Fibroblast of lung (primary cell): ENCODE data around the gene ACOT7. TPM values are rescaled to one million over a fixed set of nuclear protein-coding genes. Genes with fewer than 3 reads are reported as not detected.

Experiments used
- DNase-seq, 2 donors: peaks; one replicate each; pipeline versions ENCODE4 v3.0.0 to v3.0.0-alpha.2; 2010; ENCODE audit warnings: low read depth in 2 of 2
- H2AFZ ChIP-seq: 2 replicates; pipeline ENCODE4 v1.5.1; 2012; ENCODE audit warnings: low read length, control low read depth, inconsistent platforms
- H3K27ac ChIP-seq: 2 replicates; pipeline ENCODE4 v1.5.1; 2011; ENCODE audit warnings: low read length, control low read depth; ENCODE audit not compliant: insufficient read depth
- H3K27me3 ChIP-seq: 2 replicates; pipeline ENCODE4 v1.5.1; 2011; ENCODE audit warnings: mild to moderate bottlenecking, low read length; ENCODE audit not compliant: control insufficient read depth, insufficient read depth
- H3K36me3 ChIP-seq: 2 replicates; pipeline ENCODE4 v1.5.1; 2011; ENCODE audit warnings: low read length; ENCODE audit not compliant: control insufficient read depth, insufficient read depth
- H3K4me1 ChIP-seq: 2 replicates; pipeline ENCODE4 v1.5.1; 2011; ENCODE audit warnings: low read length; ENCODE audit not compliant: control insufficient read depth, insufficient read depth; ENCODE audit errors: extremely low read depth
- H3K4me2 ChIP-seq: 2 replicates; pipeline ENCODE4 v1.5.1; 2011; ENCODE audit warnings: low read length, control low read depth; ENCODE audit not compliant: insufficient read depth; ENCODE audit errors: extremely low read depth
- H3K4me3 ChIP-seq, 4 experiments: fragments of 200-600 bp in 1 of 4; sonication (generic) in 1 of 4; replicated peaks in 1 of 4; 2 replicates each; pipeline ENCODE4 v1.5.1; 2011 to 2016; ENCODE audit warnings: low read length in 4 of 4, low read depth in 3 of 4, mild to moderate bottlenecking in 3 of 4, control low read depth in 2 of 4, inconsistent platforms in 1 of 4, mixed read lengths in 1 of 4; ENCODE audit not compliant: insufficient read depth in 1 of 4; ENCODE audit errors: control extremely low read depth in 1 of 4
- H3K79me2 ChIP-seq: 2 replicates; pipeline ENCODE4 v1.5.1; 2012; ENCODE audit warnings: mild to moderate bottlenecking, low read length, inconsistent platforms; ENCODE audit not compliant: control insufficient read depth, insufficient read depth
- H3K9ac ChIP-seq: 2 replicates; pipeline ENCODE4 v1.5.1; 2011; ENCODE audit warnings: mild to moderate bottlenecking, low read length, control low read depth; ENCODE audit not compliant: insufficient read depth
- H3K9me3 ChIP-seq: 2 replicates; pipeline ENCODE4 v1.5.1; 2012; ENCODE audit warnings: low read depth, low read length; ENCODE audit not compliant: control insufficient read depth, insufficient read depth
- H4K20me1 ChIP-seq: 2 replicates; pipeline ENCODE4 v1.5.1; 2011; ENCODE audit warnings: low read length; ENCODE audit not compliant: control insufficient read depth, insufficient read depth; ENCODE audit errors: extremely low read depth
- CTCF ChIP-seq, 2 donors: IDR thresholded peaks in 1 of 2; conservative IDR thresholded peaks in 1 of 2; 1 replicate in 1 of 2; 2 replicates in 1 of 2; pipeline ENCODE4 v1.5.1; 2011 to 2012; ENCODE audit warnings: low read length in 2 of 2, control low read depth in 1 of 2, inconsistent platforms in 1 of 2, low read depth in 1 of 2, mild to moderate bottlenecking in 1 of 2
- EZH2 ChIP-seq: IDR thresholded peaks from 2 replicates; pipeline ENCODE4 v1.5.1; 2012; ENCODE audit warnings: low read length, control low read depth, mild to moderate bottlenecking; ENCODE audit errors: missing control alignments
- polyA plus RNA-seq, 2 donors: library from polyadenylated mRNA; depleted of rRNA in 1 of 2; stranded (reverse) in 1 of 2; unstranded in 1 of 2; fragments of >200 nt; gene quantifications; 2 replicates each; pipeline ENCODE4 v1.2.1, GENCODE V29; 2011 to 2012; ENCODE audit warnings: missing spikeins in 1 of 2
- total RNA-seq: library from RNA; depleted of rRNA; stranded (reverse); fragments of >200 nt; gene quantifications from 2 replicates; pipeline ENCODE4 v1.2.1, GENCODE V29; 2014

The ACOT7 gene
- total and polyA plus RNA-seq, 2 donors (not counting 1 experiment from before 2014, with no cell fraction given): 50.7 to 58.0 TPM

DNA sequence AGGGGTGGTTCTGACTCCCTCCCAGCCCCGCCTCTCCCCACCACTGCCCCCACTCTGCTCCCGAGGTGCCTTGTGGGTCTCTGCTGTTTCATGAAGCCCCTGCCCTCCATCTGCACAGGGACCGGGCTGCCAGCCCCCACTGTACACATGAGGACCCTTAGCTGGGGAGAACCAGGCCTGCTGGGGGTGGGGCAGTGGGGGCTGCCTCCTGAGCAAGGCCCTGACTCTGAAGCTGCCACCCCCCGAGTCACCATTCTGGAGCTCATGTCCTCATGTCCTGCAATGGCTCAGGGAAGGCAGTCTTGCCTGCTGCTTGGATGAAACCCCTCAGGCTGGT lies 141.2 kb downstream of the ACOT7 start:
- DNase-seq: no peak
- Histone ChIP-seq H2AFZ (no peak overlapping the region), H3K4me2 (no peak overlapping the region)

DNA sequence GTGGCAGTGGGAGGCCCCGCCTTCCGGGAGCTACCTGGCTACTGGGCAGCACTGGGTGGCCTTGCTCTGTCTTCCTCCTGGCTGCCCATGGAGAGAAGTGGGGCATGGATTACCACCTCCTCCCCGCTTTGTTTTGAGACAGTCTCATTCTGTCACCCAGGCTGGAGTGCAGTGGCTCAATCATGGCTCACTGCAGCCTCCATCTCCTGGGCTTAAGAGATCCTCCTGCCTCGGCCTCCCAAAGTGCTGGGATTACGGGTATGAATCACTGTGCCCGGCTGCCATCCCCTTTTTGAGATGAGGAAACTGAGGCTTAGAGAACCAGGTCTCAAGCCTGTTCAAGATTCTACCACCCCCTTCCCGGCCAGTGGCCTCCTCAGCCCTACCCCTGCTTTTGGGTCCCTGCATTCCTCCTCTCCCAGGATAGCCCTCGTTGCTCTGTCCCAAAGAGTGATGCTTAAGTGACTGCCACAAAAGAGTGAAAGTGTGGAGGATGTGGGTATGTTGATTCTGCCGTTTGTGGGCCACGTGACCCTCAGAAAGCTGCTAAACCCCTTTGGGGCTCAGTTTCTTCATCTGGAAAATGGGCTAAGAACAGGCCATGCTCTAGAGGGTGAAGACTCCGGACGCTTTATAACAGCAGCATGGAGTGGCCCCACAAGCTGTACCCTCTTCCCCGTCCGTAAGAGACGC lies 141.7 kb downstream of the ACOT7 start:
- no peaks in the 10 kb centered on the region for H4K20me1 ChIP-seq
- H3K36me3 ChIP-seq: no peaks in the 10 kb centered on the region
- peaks cover 4% of the 10 kb centered on the region for H3K27me3 ChIP-seq
- TF ChIP-seq CTCF (conservative IDR thresholded peaks at IDR 0.05 in 1 of 2, IDR thresholded peaks at IDR 0.05 in 1 of 2; ENCODE audit: low read depth in 1 of 2, low read length in 2 of 2) (no peak), EZH2 (no peak)
- H2AFZ ChIP-seq: no peak overlapping the region
- no peaks in the 10 kb centered on the region for H3K9me3 ChIP-seq
- H3K4me3 ChIP-seq: no peak overlapping the region
- H3K27ac ChIP-seq: no peak overlapping the region
- DNase-seq: no peak
- no peak overlapping the region for H3K9ac ChIP-seq
- no peak overlapping the region for H3K4me2 ChIP-seq
- no peaks in the 10 kb centered on the region for H3K79me2 ChIP-seq
- no peaks in the 10 kb centered on the region for H3K4me1 ChIP-seq

More for the DNA sequence above, 141.2 kb downstream of the ACOT7 start:
- Histone ChIP-seq H3K36me3 (no peaks in the 10 kb centered on the region), H3K27me3 (peaks cover 4% of the 10 kb centered on the region), H3K9ac (no peak overlapping the region), H3K79me2 (no peaks in the 10 kb centered on the region), H3K4me1 (no peaks in the 10 kb centered on the region), H4K20me1 (no peaks in the 10 kb centered on the region), H3K27ac (no peak overlapping the region), H3K4me3 (no peak overlapping the region), H3K9me3 (no peaks in the 10 kb centered on the region)
- no peak for TF ChIP-seq CTCF (conservative IDR thresholded peaks at IDR 0.05 in 1 of 2, IDR thresholded peaks at IDR 0.05 in 1 of 2; ENCODE audit: low read depth in 1 of 2, low read length in 2 of 2)
- TF ChIP-seq EZH2: no peak

DNA sequence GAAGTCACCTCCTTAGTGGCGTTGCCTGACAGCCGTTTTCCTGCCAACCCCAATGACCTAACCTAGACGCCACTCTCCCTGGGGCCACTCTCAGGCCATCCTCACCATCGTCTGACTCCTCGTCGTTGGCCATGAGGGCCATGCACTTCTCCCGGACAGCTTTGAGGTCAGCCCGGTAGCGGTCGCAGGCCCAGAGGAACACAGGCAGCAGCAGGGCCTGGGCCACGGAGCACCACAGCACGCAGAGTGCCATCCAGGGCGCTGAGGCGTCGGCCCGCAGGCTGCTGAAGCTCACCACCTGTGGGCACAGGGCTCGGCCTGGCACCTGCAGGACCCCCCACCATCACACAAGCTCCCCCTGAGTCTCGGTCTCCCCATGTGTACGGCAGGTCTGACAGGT lies 142.3 kb downstream of the ACOT7 start:
- H3K4me3 ChIP-seq: no peak overlapping the region
- H4K20me1 ChIP-seq: no peaks in the 10 kb centered on the region
- no peak overlapping the region for H3K9ac ChIP-seq
- H3K27ac ChIP-seq: no peak overlapping the region
- no peaks in the 10 kb centered on the region for H3K79me2 ChIP-seq
- no peak overlapping the region for H3K4me2 ChIP-seq
- DNase-seq: no peak
- peaks cover 4% of the 10 kb centered on the region for H3K27me3 ChIP-seq
- no peaks in the 10 kb centered on the region for H3K9me3 ChIP-seq
- peaks cover 2% of the 10 kb centered on the region for H3K4me1 ChIP-seq
- H2AFZ ChIP-seq: no peak overlapping the region
- TF ChIP-seq EZH2 (no peak), CTCF (conservative IDR thresholded peaks at IDR 0.05 in 1 of 2, IDR thresholded peaks at IDR 0.05 in 1 of 2; ENCODE audit: low read depth in 1 of 2, low read length in 2 of 2) (no peak)
- H3K36me3 ChIP-seq: no peaks in the 10 kb centered on the region
